Subcutaneous adipose tissue (tissue), 4 donors: Measurements from ENCODE around the gene UBE2K. TPM values are rescaled to one million over a fixed set of nuclear protein-coding genes. Genes with fewer than 3 reads are reported as not detected.

Source experiments
- total RNA-seq, 4 donors: library from RNA; depleted of rRNA; stranded (reverse); fragments of >200 nt; gene quantifications; one replicate each; pipeline ENCODE4 v1.1.0, GENCODE V29; 2016
- TF ChIP-seq, protein P1 (sequence below): fragments of 450-650 bp; IDR thresholded peaks from one replicate; pipeline ENCODE4 v1.5.1; 2016; ENCODE audit warnings: low read depth, mild to moderate bottlenecking, control low read depth, antibody characterized with exemption, moderate library complexity

UBE2K gene, protein sequence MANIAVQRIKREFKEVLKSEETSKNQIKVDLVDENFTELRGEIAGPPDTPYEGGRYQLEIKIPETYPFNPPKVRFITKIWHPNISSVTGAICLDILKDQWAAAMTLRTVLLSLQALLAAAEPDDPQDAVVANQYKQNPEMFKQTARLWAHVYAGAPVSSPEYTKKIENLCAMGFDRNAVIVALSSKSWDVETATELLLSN
- 10 to 100 TPM; 25.8 to 44.3 (median 30.3) TPM for total RNA-seq

DNA sequence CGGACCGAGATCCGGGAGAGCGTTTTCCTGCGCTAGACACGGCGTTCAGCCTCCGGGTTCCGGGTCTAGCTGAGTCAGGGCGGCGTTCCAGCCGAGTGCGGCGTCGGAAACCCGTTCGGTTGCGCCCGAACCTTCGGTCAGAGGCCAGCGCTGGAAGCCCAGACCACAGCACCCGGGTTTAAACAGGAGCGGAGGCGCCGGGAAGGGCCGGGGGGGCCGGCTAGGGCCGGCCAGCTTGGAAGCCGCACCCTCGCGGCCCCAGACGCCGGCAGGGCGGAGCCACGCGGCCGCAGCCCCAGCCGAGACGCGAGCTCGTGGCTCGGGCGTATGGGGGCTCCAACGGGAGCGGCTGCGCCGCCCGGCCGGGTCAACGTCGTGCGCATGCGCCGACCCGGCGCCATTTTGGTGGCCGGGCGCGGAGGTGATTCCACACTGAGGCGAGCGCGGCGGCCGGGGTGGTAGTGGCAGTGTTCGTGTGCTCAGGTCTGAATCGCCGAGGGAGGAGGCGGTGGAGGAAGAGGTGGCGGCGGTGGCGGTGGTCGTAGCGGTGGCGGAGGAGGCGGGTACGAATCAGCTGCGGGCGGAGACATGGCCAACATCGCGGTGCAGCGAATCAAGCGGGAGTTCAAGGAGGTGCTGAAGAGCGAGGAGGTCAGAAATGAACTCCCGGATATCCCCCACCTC is at the start of gene UBE2K:
TSS of gene UBE2K (plus strand) at position 397 of the 684 bp plus-strand sequence. CDS start at position 589, 192 bp downstream.
- TF ChIP-seq, protein P1, sequence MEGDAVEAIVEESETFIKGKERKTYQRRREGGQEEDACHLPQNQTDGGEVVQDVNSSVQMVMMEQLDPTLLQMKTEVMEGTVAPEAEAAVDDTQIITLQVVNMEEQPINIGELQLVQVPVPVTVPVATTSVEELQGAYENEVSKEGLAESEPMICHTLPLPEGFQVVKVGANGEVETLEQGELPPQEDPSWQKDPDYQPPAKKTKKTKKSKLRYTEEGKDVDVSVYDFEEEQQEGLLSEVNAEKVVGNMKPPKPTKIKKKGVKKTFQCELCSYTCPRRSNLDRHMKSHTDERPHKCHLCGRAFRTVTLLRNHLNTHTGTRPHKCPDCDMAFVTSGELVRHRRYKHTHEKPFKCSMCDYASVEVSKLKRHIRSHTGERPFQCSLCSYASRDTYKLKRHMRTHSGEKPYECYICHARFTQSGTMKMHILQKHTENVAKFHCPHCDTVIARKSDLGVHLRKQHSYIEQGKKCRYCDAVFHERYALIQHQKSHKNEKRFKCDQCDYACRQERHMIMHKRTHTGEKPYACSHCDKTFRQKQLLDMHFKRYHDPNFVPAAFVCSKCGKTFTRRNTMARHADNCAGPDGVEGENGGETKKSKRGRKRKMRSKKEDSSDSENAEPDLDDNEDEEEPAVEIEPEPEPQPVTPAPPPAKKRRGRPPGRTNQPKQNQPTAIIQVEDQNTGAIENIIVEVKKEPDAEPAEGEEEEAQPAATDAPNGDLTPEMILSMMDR, result no peak

DNA sequence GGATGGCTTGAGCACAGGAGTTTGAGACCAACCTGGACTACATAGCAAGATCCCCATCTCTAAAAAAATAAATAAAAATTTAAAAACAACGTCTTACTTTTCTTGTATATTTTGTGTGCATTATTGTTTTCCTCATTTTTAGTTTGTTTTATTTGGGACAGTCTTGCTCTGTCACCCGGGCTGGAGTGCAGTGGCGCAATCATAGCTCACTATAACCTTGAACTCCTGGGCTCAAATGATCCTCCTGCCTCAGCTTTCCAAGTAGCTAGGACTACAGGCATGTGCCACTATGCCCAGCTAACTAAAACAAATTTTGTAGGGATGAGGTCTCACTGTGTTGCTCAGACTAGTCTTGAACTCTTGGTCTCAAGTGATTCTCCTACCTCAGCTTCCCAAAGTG is 49.7 kb upstream of the UBE2K start:
- TF ChIP-seq, protein P1, result no peak

DNA sequence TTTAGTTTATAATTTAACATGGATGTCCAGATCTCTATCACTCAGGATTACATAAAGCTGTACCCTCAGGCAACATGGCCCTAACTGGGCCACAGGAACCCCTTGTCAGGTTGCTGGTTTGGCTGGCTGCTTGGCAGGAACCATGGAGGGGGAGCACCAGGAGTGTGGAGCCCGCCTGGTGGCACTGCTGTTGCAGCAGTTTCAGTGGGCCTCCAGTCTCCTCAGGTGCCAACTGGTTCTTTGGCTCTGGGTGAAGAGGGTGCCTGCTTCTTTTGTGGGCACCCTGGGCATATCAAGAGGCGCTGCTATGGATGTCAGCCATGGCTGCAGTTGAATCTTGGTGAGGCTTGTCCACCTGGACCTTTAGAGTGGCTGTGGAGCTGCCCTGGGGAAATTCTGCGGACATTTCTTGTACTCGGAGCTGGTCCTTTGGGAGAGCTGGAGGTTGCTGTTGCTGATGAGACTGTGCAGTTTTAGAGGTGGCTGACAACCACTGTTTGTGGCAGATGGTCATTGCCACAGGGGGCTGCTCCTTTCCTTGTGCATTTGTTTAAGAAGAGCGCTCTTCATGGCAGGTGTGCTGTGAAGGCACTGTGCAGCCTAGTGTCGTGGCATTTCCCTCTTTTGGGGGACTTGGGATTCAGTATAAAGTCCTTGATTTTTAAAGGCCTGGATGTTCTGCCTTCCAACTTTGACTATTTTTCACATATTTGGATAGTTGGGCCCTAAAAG is 48.9 kb upstream of the UBE2K start:
- TF ChIP-seq, protein P1, result no peak

DNA sequence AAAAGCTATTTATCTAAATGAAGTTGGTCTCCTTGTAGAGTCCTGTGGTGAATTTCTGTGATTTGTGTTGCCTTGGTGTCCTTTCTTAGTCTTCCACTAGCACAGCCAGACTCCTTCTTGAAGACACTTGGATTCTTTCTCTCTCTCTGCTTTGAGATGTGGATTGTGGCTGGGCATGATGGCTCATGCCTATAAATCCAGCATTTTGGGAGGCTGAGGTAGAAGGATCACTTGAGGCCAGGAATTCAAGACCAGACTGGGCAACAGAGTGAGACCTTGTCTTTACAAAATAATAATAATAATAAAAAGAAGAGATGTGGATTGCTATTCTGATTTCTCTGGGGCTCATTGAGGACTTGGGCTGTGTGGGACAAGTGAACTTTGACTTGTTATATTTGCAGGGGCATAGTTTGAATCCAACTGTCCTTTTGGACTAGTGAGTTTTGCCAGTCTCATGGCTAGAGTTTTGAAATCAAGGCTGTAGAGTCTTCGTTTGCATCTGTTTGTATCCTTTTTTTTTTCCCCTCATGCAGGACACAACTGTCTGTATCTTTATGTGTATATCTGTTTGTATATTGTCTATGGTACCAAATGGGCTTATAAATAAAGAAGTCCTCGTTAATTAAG is 48.2 kb upstream of the UBE2K start:
- TF ChIP-seq, protein P1, result no peak

DNA sequence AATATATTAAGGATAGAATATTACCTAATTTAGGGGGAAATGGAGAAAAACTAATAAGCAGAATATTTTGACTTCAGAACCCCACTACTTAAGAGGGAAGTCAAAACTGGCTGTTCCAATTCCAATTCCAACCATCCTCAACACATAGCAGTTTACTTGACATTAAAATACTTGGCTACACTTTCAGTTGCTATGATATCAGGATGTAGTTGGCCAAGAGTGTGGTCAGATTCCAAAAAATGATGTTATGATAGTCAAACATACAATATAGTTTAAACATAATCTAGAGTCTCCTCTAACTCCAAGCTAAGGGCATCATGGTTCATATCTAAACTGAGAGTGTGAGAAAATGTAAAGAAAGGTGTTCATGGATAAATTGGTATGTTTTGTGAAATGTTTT is 42.7 kb upstream of the UBE2K start:
- TF ChIP-seq, protein P1, result no peak

DNA sequence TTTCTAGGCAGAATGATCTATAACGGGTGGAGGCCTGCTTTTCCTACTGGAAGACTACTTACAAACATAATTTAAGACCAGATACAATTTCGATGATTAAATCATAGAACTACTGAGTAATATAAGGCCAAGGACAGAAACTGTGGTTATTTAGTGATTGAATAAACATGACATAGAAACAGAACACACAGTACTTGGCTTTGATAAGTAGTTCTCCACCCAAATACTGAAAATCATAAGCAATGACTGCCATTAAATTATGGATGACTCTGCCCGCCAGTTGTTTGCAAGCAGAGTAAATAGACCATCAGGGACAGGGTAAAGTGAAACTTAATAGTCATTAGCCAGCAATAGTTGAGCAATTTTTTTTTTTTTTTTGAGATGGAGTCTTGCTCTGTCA is 42.1 kb upstream of the UBE2K start:
- TF ChIP-seq, protein P1, result no peak

DNA sequence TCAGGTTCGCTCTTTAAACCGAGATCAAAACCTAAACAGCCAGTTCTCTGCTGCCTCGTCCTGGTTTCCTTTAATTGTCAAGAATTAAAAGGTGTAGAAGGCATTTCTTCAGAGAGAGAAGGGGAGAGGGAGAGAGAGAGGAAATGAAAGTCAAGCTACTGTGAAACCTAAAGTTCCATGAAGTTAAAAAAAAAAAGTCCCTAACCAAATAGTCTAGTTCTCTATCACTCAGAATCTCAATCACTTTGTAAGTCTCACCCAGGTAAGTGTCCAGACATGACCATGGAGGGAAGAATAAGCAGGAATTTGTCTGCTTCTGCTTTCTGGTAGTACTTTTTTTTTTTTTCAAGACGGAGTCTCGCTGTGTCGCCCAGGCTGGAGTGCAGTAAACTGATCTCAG is 40.5 kb upstream of the UBE2K start:
- TF ChIP-seq, protein P1, result no peak
